Spleen (tissue), 11 donors: ENCODE data around the gene WBP1L. TPM values are rescaled to one million over a fixed set of nuclear protein-coding genes. Genes with fewer than 3 reads are reported as not detected.

Source experiments
- DNase-seq: peaks from one replicate; pipeline ENCODE4 v3.0.0-alpha.2; 2020
- H3K27ac ChIP-seq, 8 donors: fragments of 200-600 bp; sonication (generic) in 7 of 8; 1 replicate in 4 of 8; 2 replicates in 4 of 8; pipeline versions ENCODE4 v1.5.0 to v1.8.0; 2016 to 2021; ENCODE audit warnings: inconsistent platforms in 4 of 8, mild to moderate bottlenecking in 4 of 8, moderate library complexity in 1 of 8
- H3K27me3 ChIP-seq, 7 donors: fragments of 200-600 bp; sonication (generic) in 6 of 7; replicated peaks in 1 of 7; 1 replicate in 4 of 7; 2 replicates in 3 of 7; pipeline versions ENCODE4 v1.5.0 to v1.8.0; 2016 to 2021; ENCODE audit warnings: inconsistent platforms in 3 of 7, mild to moderate bottlenecking in 1 of 7
- H3K36me3 ChIP-seq, 6 donors: fragments of 200-600 bp; sonication (generic) in 5 of 6; 1 replicate in 4 of 6; 2 replicates in 2 of 6; pipeline versions ENCODE4 v1.5.0 to v1.8.0; 2016 to 2021; ENCODE audit warnings: inconsistent platforms in 2 of 6
- H3K4me1 ChIP-seq, 6 donors: fragments of 200-600 bp; sonication (generic) in 5 of 6; 1 replicate in 3 of 6; 2 replicates in 3 of 6; pipeline versions ENCODE4 v1.5.0 to v1.8.0; 2016 to 2021; ENCODE audit warnings: inconsistent platforms in 3 of 6
- H3K4me3 ChIP-seq, 8 donors: fragments of 200-600 bp; sonication (generic) in 7 of 8; 1 replicate in 4 of 8; 2 replicates in 4 of 8; pipeline versions ENCODE4 v1.5.0 to v1.8.0; 2016 to 2021; ENCODE audit warnings: inconsistent platforms in 4 of 8, mild to moderate bottlenecking in 4 of 8, moderate library complexity in 2 of 8
- H3K9me3 ChIP-seq, 8 donors: fragments of 200-600 bp; sonication (generic) in 7 of 8; 1 replicate in 4 of 8; 2 replicates in 4 of 8; pipeline versions ENCODE4 v1.5.0 to v1.8.0; 2016 to 2021; ENCODE audit warnings: inconsistent platforms in 4 of 8
- POLR2A ChIP-seq, 3 donors: fragments of 450-650 bp; IDR thresholded peaks; one replicate each; pipeline ENCODE4 v1.5.1; 2017; ENCODE audit warnings: antibody characterized with exemption in 3 of 3, mild to moderate bottlenecking in 1 of 3
- POLR2AphosphoS5 ChIP-seq, 3 donors: sonication (generic); formaldehyde crosslinking; IDR thresholded peaks; one replicate each; pipeline ENCODE4 v1.5.1; 2017; ENCODE audit warnings: antibody characterized with exemption in 3 of 3
- WGBS, 5 donors: extraction: QIAGEN DNeasy Blood & Tissue Kit in 3 of 5; methylation state at CpG; one replicate each; pipeline versions ENCODE4 v1.1.5 to v1.1.7; 2013 to 2018; 5-methylcytosine and 5-hydroxymethylcytosine counted together
- intact Hi-C: fragments of 100-400 bp; cut with DNase I; formaldehyde crosslinking; loops from one replicate; pipeline ENCODE4 v1.15.0; 2023; ENCODE audit warnings: low total_unique reads
- polyA plus RNA-seq, 3 donors: library from polyadenylated mRNA; stranded (reverse); fragments of 200-250 nt; gene quantifications; one replicate each; pipeline ENCODE4 v1.2.1, GENCODE V29; 2013
- total RNA-seq, 7 donors: library from RNA; depleted of rRNA in 3 of 7; stranded (reverse); fragments of >200 nt in 3 of 7; fragmentation: NEBNext Ultra II Directional in 4 of 7; extraction: Animal tissue kit (Norgen Biotek cat#: 25700) in 4 of 7; gene quantifications; one replicate each; pipeline versions ENCODE4 v1.1.0 to v1.2.1, GENCODE V29; 2016 to 2021
- TF ChIP-seq, protein P1 (sequence below), 11 experiments: fragments of 200-600 bp in 7 of 11; fragments of 450-650 bp in 4 of 11; sonication (generic) in 4 of 11; IDR thresholded peaks in 8 of 11; conservative IDR thresholded peaks in 3 of 11; 1 replicate in 7 of 11; 2 replicates in 4 of 11; pipeline versions ENCODE4 v1.4.0 to v1.8.0; 2016 to 2021; ENCODE audit warnings: antibody characterized with exemption in 11 of 11, inconsistent platforms in 4 of 11, mild to moderate bottlenecking in 1 of 11
- donor health status: healthy with polysubstance abuse.
- donor health status: DM: no; HTN: no; CAD: no; lungs with moderate emphysema.
- donor health status: DM: no; HTN: no; CAD: no.
- donor health status: Bipolar disorder and iron deficiency.
- donor health status: healthy.
- donor health status: DM: no; HTN: no; CAD: no.
- donor health status: DM: yes; HTN: yes; CAD: no.

WBP1L gene
- total and polyA plus RNA-seq, 10 donors = 15.9 to 149 (median 49.2) TPM

DNA sequence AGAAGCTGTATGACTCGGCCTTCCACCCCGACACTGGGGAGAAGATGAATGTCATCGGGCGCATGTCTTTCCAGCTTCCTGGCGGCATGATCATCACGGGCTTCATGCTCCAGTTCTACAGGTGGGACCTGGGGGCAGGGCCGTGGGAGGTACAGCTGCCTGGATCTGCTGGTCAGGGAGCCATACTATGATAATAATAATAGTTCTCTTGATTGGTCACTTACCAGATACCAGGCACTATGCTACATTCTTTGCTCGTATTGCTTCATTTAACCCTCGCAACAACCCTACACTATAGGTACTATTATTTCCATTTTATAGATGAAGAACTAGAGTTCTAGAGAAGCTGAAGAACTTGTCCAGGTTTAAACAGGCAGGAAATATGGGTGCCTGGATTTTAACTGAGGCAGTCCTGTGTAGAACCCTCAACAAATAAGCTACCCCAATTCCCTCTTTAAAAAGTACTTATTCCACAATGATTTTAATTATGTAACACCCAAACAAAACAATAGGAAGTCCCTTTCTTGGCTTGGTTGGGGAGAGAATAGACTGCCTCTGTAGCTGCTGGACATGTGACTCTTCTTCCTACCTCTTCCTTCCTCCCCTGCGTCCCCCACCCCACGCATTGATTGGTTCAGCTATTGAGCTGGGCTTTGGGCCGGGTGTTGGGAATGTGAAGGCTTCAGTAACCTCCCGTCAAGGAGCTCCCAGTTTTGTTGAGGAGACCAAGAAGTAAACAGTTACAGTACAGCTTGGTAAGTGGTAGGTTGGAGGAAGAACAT, 16.5 kb upstream of the WBP1L start:
- Histone ChIP-seq H3K36me3 (peaks cover 0 to 55% (median 6%) of the 10 kb centered on the region in 6 donors), H3K27ac (peak overlapping the region in 2 of 8 donors; percentile 7 to 11), H3K27me3 (no peaks in the 10 kb centered on the region), H3K9me3 (peaks cover 0 to 3% (median 0%) of the 10 kb centered on the region in 8 donors), H3K4me1 (peaks cover 0 to 19% (median 10%) of the 10 kb centered on the region in 6 donors), H3K4me3 (peak overlapping the region in 2 of 8 donors; percentile 6 to 35)
- 73 to 79% (median 77%) methylated on average over 13 of the region's 13 CpGs for WGBS, 5 donors
- intact Hi-C loops = no loop called here
- TF ChIP-seq POLR2AphosphoS5 (IDR thresholded peaks at IDR 0.05) (no peak), POLR2A (IDR thresholded peaks at IDR 0.05) (no peak)
- TF ChIP-seq, protein P1, sequence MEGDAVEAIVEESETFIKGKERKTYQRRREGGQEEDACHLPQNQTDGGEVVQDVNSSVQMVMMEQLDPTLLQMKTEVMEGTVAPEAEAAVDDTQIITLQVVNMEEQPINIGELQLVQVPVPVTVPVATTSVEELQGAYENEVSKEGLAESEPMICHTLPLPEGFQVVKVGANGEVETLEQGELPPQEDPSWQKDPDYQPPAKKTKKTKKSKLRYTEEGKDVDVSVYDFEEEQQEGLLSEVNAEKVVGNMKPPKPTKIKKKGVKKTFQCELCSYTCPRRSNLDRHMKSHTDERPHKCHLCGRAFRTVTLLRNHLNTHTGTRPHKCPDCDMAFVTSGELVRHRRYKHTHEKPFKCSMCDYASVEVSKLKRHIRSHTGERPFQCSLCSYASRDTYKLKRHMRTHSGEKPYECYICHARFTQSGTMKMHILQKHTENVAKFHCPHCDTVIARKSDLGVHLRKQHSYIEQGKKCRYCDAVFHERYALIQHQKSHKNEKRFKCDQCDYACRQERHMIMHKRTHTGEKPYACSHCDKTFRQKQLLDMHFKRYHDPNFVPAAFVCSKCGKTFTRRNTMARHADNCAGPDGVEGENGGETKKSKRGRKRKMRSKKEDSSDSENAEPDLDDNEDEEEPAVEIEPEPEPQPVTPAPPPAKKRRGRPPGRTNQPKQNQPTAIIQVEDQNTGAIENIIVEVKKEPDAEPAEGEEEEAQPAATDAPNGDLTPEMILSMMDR (IDR thresholded peaks at IDR 0.05 in 8 of 11, conservative IDR thresholded peaks at IDR 0.05 in 3 of 11) = no peak
- no peak for DNase-seq

DNA sequence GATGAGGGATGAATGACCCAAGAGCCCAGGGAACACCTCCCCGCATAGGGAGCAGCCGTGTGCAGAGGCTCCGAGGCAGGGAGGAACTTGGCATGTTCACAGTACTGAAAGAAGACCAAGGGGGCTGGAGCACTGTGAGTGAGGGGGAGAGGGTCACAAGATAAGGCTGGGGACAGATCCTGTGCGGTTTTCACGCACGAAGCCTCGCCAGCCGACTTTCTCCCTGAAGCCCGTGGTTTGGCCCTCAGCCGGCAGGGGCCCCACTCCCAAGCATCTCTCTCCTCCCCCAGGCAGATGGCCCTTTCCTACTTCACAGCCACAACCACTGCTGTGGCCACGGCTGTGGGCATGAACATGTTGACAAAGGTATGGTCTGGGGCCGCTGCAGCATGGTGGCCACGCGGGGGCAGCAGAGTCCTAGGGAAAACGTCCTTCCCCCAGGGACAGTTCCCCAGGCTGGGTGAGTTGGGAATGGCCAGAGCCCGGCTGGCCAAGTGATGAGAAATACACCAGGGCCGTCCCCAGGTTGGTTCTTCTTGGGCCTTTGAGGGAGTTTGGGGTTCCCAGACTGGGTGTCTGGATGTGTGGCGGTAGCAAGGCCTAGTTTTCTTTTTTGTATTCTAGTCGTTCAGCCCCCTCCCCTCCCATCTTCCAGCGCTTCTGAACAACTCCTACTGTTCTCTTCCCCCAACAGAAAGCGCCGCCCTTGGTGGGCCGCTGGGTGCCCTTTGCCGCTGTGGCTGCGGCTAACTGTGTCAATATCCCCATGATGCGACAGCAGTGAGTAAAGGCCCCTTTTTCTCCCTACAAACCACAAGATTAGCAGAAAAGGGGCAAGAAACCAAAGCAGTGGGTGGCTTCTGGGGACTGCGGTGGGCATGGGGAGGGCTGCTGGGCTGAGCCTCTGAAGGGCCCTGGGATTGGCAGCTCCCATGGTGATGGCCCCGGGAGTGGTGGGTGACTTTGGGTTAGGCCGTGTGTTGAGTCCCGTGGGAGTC, 14.4 kb upstream of the WBP1L start:
- intact Hi-C loops = loop anchor here (5.0 kb wide), 1 partner anchor 173 kb away; no protein-coding TSS in a partner anchor
- WGBS, 5 donors = 52 to 60% (median 55%) methylated on average over 30 of the region's 30 CpGs
- H3K4me1 ChIP-seq = peaks cover 0 to 14% (median 10%) of the 10 kb centered on the region in 6 donors
- no peaks in the 10 kb centered on the region for H3K27me3 ChIP-seq
- H3K4me3 ChIP-seq = no peak overlapping the region
- H3K27ac ChIP-seq = peak overlapping the region in 2 of 8 donors; percentile 29 to 40
- DNase-seq = peak; percentile 93
- peak; percentile 59 to 67 (median 62) for TF ChIP-seq POLR2AphosphoS5 (IDR thresholded peaks at IDR 0.05)
- TF ChIP-seq, protein P1 (IDR thresholded peaks at IDR 0.05 in 8 of 11, conservative IDR thresholded peaks at IDR 0.05 in 3 of 11) = peak; percentile 76 to 97 (median 88)
- TF ChIP-seq POLR2A (IDR thresholded peaks at IDR 0.05) = no peak
- no peaks in the 10 kb centered on the region for H3K9me3 ChIP-seq
- peaks cover 0 to 71% (median 6%) of the 10 kb centered on the region in 6 donors for H3K36me3 ChIP-seq

DNA sequence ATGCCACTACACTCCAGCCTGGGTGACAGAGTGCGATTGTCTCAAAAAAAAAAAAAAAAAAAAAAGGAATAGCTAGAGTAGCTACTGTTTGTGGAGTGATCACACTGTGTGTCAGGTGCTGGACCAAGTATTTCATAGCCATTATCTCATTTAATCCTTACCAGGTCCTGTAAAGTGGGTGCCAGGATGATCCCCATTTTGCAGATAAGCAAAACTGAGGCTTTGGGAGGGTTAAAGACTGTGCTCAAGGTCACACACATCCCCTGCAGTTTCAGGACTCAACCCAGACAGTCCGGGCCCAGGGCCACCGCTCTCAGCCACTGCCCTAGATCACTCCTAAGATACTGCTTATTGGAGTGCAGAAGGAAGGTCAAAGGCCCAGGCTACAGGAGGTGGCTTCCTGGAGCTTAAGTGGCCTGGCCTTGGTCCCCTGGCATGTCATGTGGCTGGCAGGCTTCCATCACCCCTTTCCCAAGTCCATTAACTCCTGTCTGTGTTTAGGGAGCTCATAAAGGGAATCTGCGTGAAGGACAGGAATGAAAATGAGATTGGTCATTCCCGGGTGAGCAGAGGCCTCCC, 12.4 kb upstream of the WBP1L start:
- Histone ChIP-seq H3K36me3 (peaks cover 0 to 74% (median 6%) of the 10 kb centered on the region in 6 donors), H3K27me3 (no peaks in the 10 kb centered on the region), H3K4me1 (peaks cover 0 to 14% (median 10%) of the 10 kb centered on the region in 6 donors), H3K9me3 (no peaks in the 10 kb centered on the region), H3K27ac (peak overlapping the region in 3 of 8 donors; percentile 3 to 31 (median 18)), H3K4me3 (no peak overlapping the region)
- 69 to 89% (median 71%) methylated on average over 5 of the region's 5 CpGs for WGBS, 5 donors
- no peak for DNase-seq
- TF ChIP-seq, protein P1 (IDR thresholded peaks at IDR 0.05 in 8 of 11, conservative IDR thresholded peaks at IDR 0.05 in 3 of 11) = no peak
- TF ChIP-seq POLR2A (IDR thresholded peaks at IDR 0.05) (no peak), POLR2AphosphoS5 (IDR thresholded peaks at IDR 0.05) (peak in 2 of 3 donors; percentile 63 to 70)
- intact Hi-C loops = loop anchor here (5.0 kb wide), 1 partner anchor 171 kb away; no protein-coding TSS in a partner anchor
